HG03039 (cell line): Measurements from ENCODE around the gene TWF2.

ENCODE experiments used
- ATAC-seq: cut with Tn5 transposase; IDR thresholded peaks from one replicate; pipeline ENCODE4 v1.9.1; 2021; ENCODE audit warnings: mild to moderate bottlenecking, moderate library complexity; ENCODE audit not compliant: unreplicated experiment

Gene TWF2

DNA sequence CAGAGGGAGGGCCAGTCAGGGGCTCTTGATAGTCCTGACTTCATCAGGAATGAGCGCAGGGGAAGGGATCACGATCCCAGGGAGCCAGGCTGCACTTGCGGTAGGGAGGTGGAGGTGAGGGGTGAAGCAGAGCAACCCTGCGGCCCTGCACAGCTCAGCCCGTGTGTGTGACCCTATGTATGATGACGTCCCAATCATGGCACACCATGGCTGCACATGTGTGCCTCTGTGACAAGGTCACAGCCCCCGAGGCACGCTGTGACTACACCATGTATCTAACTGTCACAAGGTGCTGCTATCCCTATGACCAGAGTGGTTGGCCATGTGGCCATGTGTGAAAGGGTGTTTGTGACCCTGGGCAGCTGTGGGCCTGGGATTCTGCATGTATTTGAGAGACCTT is 54.3 kb downstream of the TWF2 start:
- no peak for ATAC-seq

DNA sequence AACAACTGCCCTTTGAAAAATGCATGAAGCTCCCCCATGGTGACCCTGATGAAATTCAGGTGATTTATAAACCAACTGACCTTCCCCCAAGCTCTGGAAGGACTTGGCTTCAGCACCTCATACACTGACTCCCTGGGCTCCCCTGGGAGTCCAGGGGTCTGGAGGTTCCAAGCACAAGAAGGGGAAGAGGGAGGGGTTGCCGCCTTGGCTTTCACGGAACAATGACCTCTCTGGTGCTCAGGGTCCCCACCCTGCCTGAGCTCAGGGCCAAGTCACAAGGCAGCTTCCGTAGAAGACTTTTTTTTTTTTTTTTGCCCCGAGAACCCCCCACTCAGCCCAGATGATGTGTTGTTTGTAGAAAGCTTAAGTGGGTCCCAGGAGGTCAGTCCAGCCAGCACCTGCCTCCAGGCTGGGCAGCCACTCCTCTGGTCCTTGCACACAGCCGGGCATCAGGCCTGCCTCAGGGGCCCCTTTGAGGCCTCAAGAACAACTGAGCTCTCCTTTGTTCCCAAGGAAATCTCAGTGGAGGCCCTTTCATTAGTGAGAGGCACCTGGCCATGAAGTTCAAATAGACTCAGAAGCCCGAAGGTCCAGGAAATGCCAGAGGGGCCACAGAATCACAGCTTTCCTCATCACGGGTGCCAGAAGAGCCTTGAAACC is 55.0 kb downstream of the TWF2 start:
- ATAC-seq, result no peak

DNA sequence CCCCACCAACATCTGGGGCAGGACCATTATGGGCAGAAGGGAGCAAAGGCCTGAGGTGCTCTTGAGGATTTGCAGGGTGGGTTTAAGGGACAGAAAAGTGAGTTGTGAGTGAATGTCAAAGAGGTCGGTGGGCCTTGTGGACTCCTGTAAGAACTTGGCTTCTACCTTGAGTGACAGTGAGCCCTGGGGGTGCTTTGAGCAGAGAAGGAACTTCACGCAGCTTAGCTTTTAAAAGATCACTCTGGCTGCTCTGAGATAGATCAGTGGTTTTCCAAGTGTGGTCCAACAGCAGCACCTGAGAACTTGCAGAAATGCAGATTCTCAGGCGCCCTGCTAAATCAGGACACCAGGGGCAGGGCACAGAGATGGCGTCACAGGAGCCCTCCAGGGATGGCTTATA is 56.3 kb downstream of the TWF2 start:
- no peak for ATAC-seq

DNA sequence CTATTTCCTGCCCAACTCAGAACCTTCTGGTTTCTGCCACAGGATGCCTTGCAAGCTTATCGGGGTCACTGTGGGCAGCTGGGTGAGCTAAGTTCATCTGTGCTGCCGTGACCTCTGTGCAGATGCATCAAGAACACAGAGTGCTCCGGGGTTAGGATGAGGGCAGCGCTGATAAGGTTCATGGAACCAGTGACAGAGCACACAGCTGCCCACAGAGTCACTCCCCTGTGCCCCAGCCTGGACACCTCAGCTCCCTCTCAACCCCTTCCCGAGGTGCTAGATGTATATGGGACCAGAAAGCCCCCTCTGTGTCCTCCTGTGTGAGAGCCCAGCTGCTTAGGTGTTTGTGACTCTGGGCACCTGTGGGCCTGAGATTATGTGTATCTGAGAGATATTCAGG is 56.8 kb downstream of the TWF2 start:
- ATAC-seq, result no peak

DNA sequence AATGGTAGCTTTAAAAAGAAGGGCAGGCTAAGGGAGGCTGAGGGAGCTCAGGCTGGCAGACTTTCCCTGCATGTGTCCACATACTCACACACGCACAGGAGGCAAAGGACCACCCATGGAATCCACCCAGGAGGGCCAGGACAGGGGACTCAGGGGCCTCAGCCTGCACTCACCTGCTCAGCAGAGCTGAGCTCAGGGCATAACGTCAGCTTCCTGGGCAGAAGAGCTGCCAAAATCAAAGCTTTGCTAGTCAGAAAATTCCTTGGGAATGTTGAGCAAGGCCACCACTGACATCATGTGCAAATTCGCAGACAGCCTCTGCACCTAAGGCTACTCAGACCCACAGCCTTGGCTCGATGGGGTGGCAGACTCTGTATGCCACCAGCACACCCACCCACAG is 57.4 kb downstream of the TWF2 start:
- no peak for ATAC-seq
